Activated CD4-positive, alpha-beta memory T cell treated with anti-CD3 and anti-CD28 coated beads, Interleukin-2, amount 10 ng/mL, durations not matched to agents 7 days and 5 days (primary cell): Measurements from ENCODE around the gene TBC1D2B. TPM values are rescaled to one million over a fixed set of nuclear protein-coding genes. Genes with fewer than 3 reads are reported as not detected.

Source experiments
- CTCF ChIA-PET: fragments of 350-600 bp; sonication (Branson Sonifier 250); formaldehyde crosslinking; loops from one replicate; lab custom pipeline; 2021; ENCODE audit warnings: antibody characterized with exemption, inconsistent platforms; lab: Charles Lee
- POLR2A ChIA-PET: fragments of 350-600 bp; sonication (Branson Sonifier 250); formaldehyde crosslinking; loops from one replicate; lab custom pipeline; 2021; ENCODE audit warnings: antibody characterized with exemption; lab: Charles Lee
- DNase-seq: peaks from one replicate; pipeline ENCODE4 v3.0.0-alpha.2; 2020
- H3K27ac Mint-ChIP-seq: one replicate; pipeline ENCODE4 v1.8.0; 2021; ENCODE audit warnings: mild to moderate bottlenecking, mixed read lengths
- H3K27me3 Mint-ChIP-seq: one replicate; pipeline ENCODE4 v1.8.0; 2021; ENCODE audit warnings: mixed read lengths
- H3K36me3 Mint-ChIP-seq: one replicate; pipeline ENCODE4 v1.8.0; 2021; ENCODE audit warnings: low read depth, mixed read lengths
- H3K4me1 Mint-ChIP-seq: one replicate; pipeline ENCODE4 v1.8.0; 2021; ENCODE audit warnings: mixed read lengths
- H3K4me3 Mint-ChIP-seq: one replicate; pipeline ENCODE4 v1.8.0; 2021; ENCODE audit warnings: mild to moderate bottlenecking, mixed read lengths
- H3K9me3 Mint-ChIP-seq: one replicate; pipeline ENCODE4 v1.8.0; 2021; ENCODE audit warnings: mixed read lengths
- total RNA-seq, 2 experiments: library from RNA; stranded (reverse); gene quantifications; one replicate each; pipeline ENCODE4 v1.2.3, GENCODE V29; 2021

TBC1D2B gene
- total RNA-seq, 2 experiments from 2014 or later, result 97.1 to 101 TPM

- Mint-ChIP-seq H3K27ac (peak within 1 kb of the TSS; percentile 13), H3K36me3 (no peaks in the 10 kb centered on the region), H3K4me1 (peaks cover 31% of the 10 kb centered on the region), H3K9me3 (peaks cover 5% of the 10 kb centered on the region), H3K27me3 (peaks cover 5% of the 10 kb centered on the region), H3K4me3 (no peak within 1 kb of the TSS)
- CTCF ChIA-PET, result interaction anchor here (1.3 to 5.3 kb wide), 3 partner anchors 16 to 93 kb away, joined by 3 to 22 read pairs (median 9); no protein-coding TSS in a partner anchor
- POLR2A ChIA-PET, result interaction anchor here (1.3 to 2.5 kb wide), 5 partner anchors 8 to 30 kb away, joined by 4 to 17 read pairs (median 5); no protein-coding TSS in a partner anchor
- no peak for DNase-seq
Observed at GRCh38 chr15:78092261-78093041, 14.9 kb upstream of the TBC1D2B start, which contains the start of gene SH2D7. Gene SH2D7 (plus strand): TSS chr15:78092561. CDS start chr15:78092585, 24 bp downstream.

GRCh38 chr15:78090422-78091063 is 13.0 kb upstream of the TBC1D2B start:
- POLR2A ChIA-PET, result interaction anchor here (1.0 to 1.8 kb wide), 5 partner anchors 10 to 56 kb away, joined by 4 to 6 read pairs (median 4); no protein-coding TSS in a partner anchor
- H3K4me1 Mint-ChIP-seq, result peaks cover 33% of the 10 kb centered on the region
- peaks cover 5% of the 10 kb centered on the region for H3K9me3 Mint-ChIP-seq
- H3K4me3 Mint-ChIP-seq, result no peak overlapping the region
- DNase-seq, result no peak
- CTCF ChIA-PET, result interaction anchor here (1.2 to 5.3 kb wide), 3 partner anchors 18 to 131 kb away, joined by 3 to 22 read pairs (median 6); no protein-coding TSS in a partner anchor
- peaks cover 5% of the 10 kb centered on the region for H3K27me3 Mint-ChIP-seq
- no peak overlapping the region for H3K27ac Mint-ChIP-seq
- no peaks in the 10 kb centered on the region for H3K36me3 Mint-ChIP-seq

GRCh38 chr15:78088773-78089080 is 11.2 kb upstream of the TBC1D2B start:
- CTCF ChIA-PET, result no interaction called here
- H3K27me3 Mint-ChIP-seq, result peaks cover 2% of the 10 kb centered on the region
- POLR2A ChIA-PET, result interaction anchor here (0.6 kb wide), 1 partner anchor 17 kb away, joined by 3 read pairs; no protein-coding TSS in a partner anchor

GRCh38 chr15:78087951-78088772 is 10.7 kb upstream of the TBC1D2B start:
- Mint-ChIP-seq H3K4me1 (peaks cover 38% of the 10 kb centered on the region), H3K27me3 (peaks cover 2% of the 10 kb centered on the region), H3K9me3 (peaks cover 5% of the 10 kb centered on the region), H3K36me3 (no peaks in the 10 kb centered on the region), H3K27ac (no peak overlapping the region), H3K4me3 (no peak overlapping the region)
- no peak for DNase-seq
- ChIA-PET POLR2A (interaction anchor here (0.6 kb wide), 1 partner anchor 18 kb away, joined by 3 read pairs; no protein-coding TSS in a partner anchor), CTCF (interaction anchor here (1.2 kb wide), 1 partner anchor 20 kb away, joined by 4 read pairs; no protein-coding TSS in a partner anchor)

More at GRCh38 chr15:78088773-78089080, 11.2 kb upstream of the TBC1D2B start:
- peaks cover 5% of the 10 kb centered on the region for H3K9me3 Mint-ChIP-seq
- no peak overlapping the region for H3K4me3 Mint-ChIP-seq
- peaks cover 39% of the 10 kb centered on the region for H3K4me1 Mint-ChIP-seq
- H3K36me3 Mint-ChIP-seq, result no peaks in the 10 kb centered on the region
- no peak overlapping the region for H3K27ac Mint-ChIP-seq
- no peak for DNase-seq

GRCh38 chr15:78085928-78086327 is 8.4 kb upstream of the TBC1D2B start:
- Mint-ChIP-seq H3K27me3 (peaks cover 2% of the 10 kb centered on the region), H3K27ac (no peak overlapping the region), H3K9me3 (peaks cover 3% of the 10 kb centered on the region), H3K36me3 (no peaks in the 10 kb centered on the region), H3K4me3 (no peak overlapping the region), H3K4me1 (peaks cover 32% of the 10 kb centered on the region)
- ChIA-PET POLR2A (no interaction called here), CTCF (interaction anchor here (0.6 kb wide), 1 partner anchor 28 kb away, joined by 3 read pairs; no protein-coding TSS in a partner anchor)
- DNase-seq, result no peak

- DNase-seq, result no peak
- POLR2A ChIA-PET, result interaction anchor here (1.0 kb wide), 1 partner anchor 9 kb away, joined by 4 read pairs; the partner anchor contains the start of gene SH2D7
Observed at GRCh38 chr15:78084449-78084750, 6.9 kb upstream of the TBC1D2B start.

GRCh38 chr15:78083687-78084448 is 6.4 kb upstream of the TBC1D2B start:
- no peaks in the 10 kb centered on the region for H3K27me3 Mint-ChIP-seq
- H3K27ac Mint-ChIP-seq, result no peak overlapping the region
- ChIA-PET POLR2A (interaction anchor here (1.0 to 1.9 kb wide), 3 partner anchors 9 to 24 kb away, joined by 4 to 7 read pairs (median 4); partner anchors contain the start of gene SH2D7), CTCF (interaction anchor here (1.3 kb wide), 1 partner anchor 25 kb away, joined by 6 read pairs; no protein-coding TSS in a partner anchor)
- DNase-seq, result peak; percentile 24
- no peaks in the 10 kb centered on the region for H3K9me3 Mint-ChIP-seq
- no peak overlapping the region for H3K4me3 Mint-ChIP-seq
- H3K4me1 Mint-ChIP-seq, result peaks cover 31% of the 10 kb centered on the region
- H3K36me3 Mint-ChIP-seq, result no peaks in the 10 kb centered on the region

More at GRCh38 chr15:78084449-78084750, 6.9 kb upstream of the TBC1D2B start:
- CTCF ChIA-PET, result no interaction called here
- Mint-ChIP-seq H3K4me1 (peaks cover 31% of the 10 kb centered on the region), H3K4me3 (no peak overlapping the region), H3K36me3 (no peaks in the 10 kb centered on the region), H3K9me3 (no peaks in the 10 kb centered on the region), H3K27ac (no peak overlapping the region), H3K27me3 (no peaks in the 10 kb centered on the region)

GRCh38 chr15:78083186-78083585 is 5.7 kb upstream of the TBC1D2B start:
- H3K27ac Mint-ChIP-seq, result no peak overlapping the region
- ChIA-PET CTCF (interaction anchor here (0.8 to 1.3 kb wide), 2 partner anchors 19 to 25 kb away, joined by 3 to 6 read pairs; no protein-coding TSS in a partner anchor), POLR2A (interaction anchor here (0.7 to 1.9 kb wide), 3 partner anchors 10 to 25 kb away, joined by 3 to 7 read pairs (median 4); no protein-coding TSS in a partner anchor)
- no peak overlapping the region for H3K4me3 Mint-ChIP-seq
- no peaks in the 10 kb centered on the region for H3K9me3 Mint-ChIP-seq
- peaks cover 32% of the 10 kb centered on the region for H3K4me1 Mint-ChIP-seq
- H3K36me3 Mint-ChIP-seq, result no peaks in the 10 kb centered on the region
- DNase-seq, result no peak
- H3K27me3 Mint-ChIP-seq, result no peaks in the 10 kb centered on the region

GRCh38 chr15:78082743-78083110 is 5.2 kb upstream of the TBC1D2B start:
- no peak for DNase-seq
- H3K27ac Mint-ChIP-seq, result peak overlapping the region; percentile 11
- no peaks in the 10 kb centered on the region for H3K9me3 Mint-ChIP-seq
- peaks cover 37% of the 10 kb centered on the region for H3K4me1 Mint-ChIP-seq
- no peak overlapping the region for H3K4me3 Mint-ChIP-seq
- no peaks in the 10 kb centered on the region for H3K27me3 Mint-ChIP-seq
- POLR2A ChIA-PET, result interaction anchor here (0.7 to 1.9 kb wide), 4 partner anchors 11 to 26 kb away, joined by 3 to 7 read pairs (median 5); no protein-coding TSS in a partner anchor
- CTCF ChIA-PET, result interaction anchor here (0.8 to 1.3 kb wide), 3 partner anchors 13 to 26 kb away, joined by 3 to 6 read pairs (median 5); no protein-coding TSS in a partner anchor
- no peaks in the 10 kb centered on the region for H3K36me3 Mint-ChIP-seq

- H3K9me3 Mint-ChIP-seq, result no peaks in the 10 kb centered on the region
- H3K4me1 Mint-ChIP-seq, result peaks cover 37% of the 10 kb centered on the region
- H3K36me3 Mint-ChIP-seq, result no peaks in the 10 kb centered on the region
- POLR2A ChIA-PET, result interaction anchor here (0.9 to 1.9 kb wide), 3 partner anchors 12 to 47 kb away, joined by 3 to 7 read pairs (median 6); no protein-coding TSS in a partner anchor
- H3K4me3 Mint-ChIP-seq, result no peak overlapping the region
- H3K27ac Mint-ChIP-seq, result peak overlapping the region; percentile 18
- CTCF ChIA-PET, result interaction anchor here (0.8 kb wide), 2 partner anchors 12 to 20 kb away, joined by 3 to 5 read pairs; no protein-coding TSS in a partner anchor
- DNase-seq, result no peak
- no peaks in the 10 kb centered on the region for H3K27me3 Mint-ChIP-seq
Observed at GRCh38 chr15:78082106-78082742, 4.7 kb upstream of the TBC1D2B start.

- Mint-ChIP-seq H3K36me3 (peaks cover 15% of the 10 kb centered on the region), H3K9me3 (no peaks in the 10 kb centered on the region), H3K27me3 (no peaks in the 10 kb centered on the region), H3K27ac (no peak overlapping the region), H3K4me1 (peaks cover 48% of the 10 kb centered on the region), H3K4me3 (no peak overlapping the region)
- POLR2A ChIA-PET, result interaction anchor here (1.1 to 1.5 kb wide), 3 partner anchors 11 to 28 kb away, joined by 3 to 4 read pairs (median 3); no protein-coding TSS in a partner anchor
- DNase-seq, result no peak
- CTCF ChIA-PET, result interaction anchor here (1.0 to 2.8 kb wide), 3 partner anchors 10 to 52 kb away, joined by 3 to 12 read pairs (median 3); no protein-coding TSS in a partner anchor
Observed at GRCh38 chr15:78080088-78080460, 2.6 kb upstream of the TBC1D2B start.
